Breast epithelium (tissue), 4 donors: ENCODE measurements around the gene AMIGO3. TPM values are rescaled to one million over a fixed set of nuclear protein-coding genes. Genes with fewer than 3 reads are reported as not detected.
"Not testable (repeated sequence)": the region's sequence is repeated elsewhere in the genome, so short reads cannot be mapped to it uniquely, and the experiment has no call there.

Experiments used
- DNase-seq, 2 donors: peaks; one replicate each; pipeline ENCODE4 v3.0.0-alpha.2; 2019; ENCODE audit warnings: low spot score in 2 of 2
- H3K27ac ChIP-seq, 2 donors: fragments of 200-600 bp; sonication (generic) in 1 of 2; one replicate each; pipeline ENCODE4 v1.5.1; 2016 to 2019; ENCODE audit warnings: mild to moderate bottlenecking in 1 of 2
- H3K27me3 ChIP-seq, 2 donors: fragments of 200-600 bp; sonication (generic) in 1 of 2; one replicate each; pipeline versions ENCODE4 v1.5.1 to v1.6.0; 2017 to 2019; ENCODE audit warnings: control low read depth in 1 of 2, mild to moderate bottlenecking in 1 of 2
- H3K36me3 ChIP-seq: fragments of 200-600 bp; one replicate; pipeline ENCODE4 v1.5.1; 2019
- H3K4me1 ChIP-seq, 2 donors: fragments of 200-600 bp; sonication (generic); one replicate each; pipeline ENCODE4 v1.5.1; 2016 to 2019; ENCODE audit warnings: control low read depth in 1 of 2
- H3K4me3 ChIP-seq, 3 donors: fragments of 200-600 bp; sonication (generic); 1 replicate in 2 of 3; 2 replicates in 1 of 3; pipeline ENCODE4 v1.5.1; 2016 to 2019; ENCODE audit warnings: mild to moderate bottlenecking in 3 of 3, moderate library complexity in 2 of 3
- H3K9me3 ChIP-seq, 2 donors: fragments of 200-600 bp; sonication (generic) in 1 of 2; one replicate each; pipeline ENCODE4 v1.5.1; 2016 to 2019; ENCODE audit warnings: control low read depth in 1 of 2
- CTCF ChIP-seq, 3 donors: fragments of 450-650 bp; IDR thresholded peaks; one replicate each; pipeline ENCODE4 v1.5.1; 2016 to 2017; ENCODE audit warnings: antibody characterized with exemption in 3 of 3, mild to moderate bottlenecking in 3 of 3, moderate library complexity in 3 of 3
- POLR2A ChIP-seq: fragments of 450-650 bp; IDR thresholded peaks from one replicate; pipeline ENCODE4 v1.6.1; 2016; ENCODE audit warnings: antibody characterized with exemption, mild to moderate bottlenecking, moderate library complexity
- POLR2AphosphoS5 ChIP-seq, 3 donors: sonication (generic); formaldehyde crosslinking; IDR thresholded peaks; one replicate each; pipeline ENCODE4 v1.6.1; 2017; ENCODE audit warnings: antibody characterized with exemption in 3 of 3
- intact Hi-C: fragments of 100-400 bp; cut with DNase I; formaldehyde crosslinking; loops from one replicate; pipeline ENCODE4 v1.15.1; 2023; ENCODE audit warnings: low total_unique reads
- total RNA-seq, 3 donors: library from RNA; depleted of rRNA; stranded (reverse); fragments of >200 nt; gene quantifications; one replicate each; pipeline ENCODE4 v1.1.0, GENCODE V29; 2016

AMIGO3 gene
- total RNA-seq, 3 donors from 2014 or later = 0.98 to 1.3 (median 1.0) TPM

- Histone ChIP-seq H3K4me1 (no peaks in the 10 kb centered on the region), H3K27ac (no peak overlapping the region)
These were observed 36.6 kb upstream of the AMIGO3 start for GRCh38 chr3:49756036-49756435.

GRCh38 chr3:49754536-49754935 lies 35.1 kb upstream of the AMIGO3 start:
- Histone ChIP-seq H3K4me3 (no peak overlapping the region), H3K27me3 (no peaks in the 10 kb centered on the region), H3K27ac (no peak overlapping the region), H3K36me3 (no peaks in the 10 kb centered on the region), H3K9me3 (no peaks in the 10 kb centered on the region), H3K4me1 (no peaks in the 10 kb centered on the region)
- intact Hi-C loops = loop anchor here (1.0 kb wide), 1 partner anchor 19 kb away; no protein-coding TSS in a partner anchor
- TF ChIP-seq POLR2A (no peak), POLR2AphosphoS5 (IDR thresholded peaks at IDR 0.05) (no peak), CTCF (IDR thresholded peaks at IDR 0.05) (no peak)
- DNase-seq = no peak

More at GRCh38 chr3:49756036-49756435, 36.6 kb upstream of the AMIGO3 start:
- Histone ChIP-seq H3K27me3 (no peaks in the 10 kb centered on the region), H3K36me3 (no peaks in the 10 kb centered on the region), H3K4me3 (no peak overlapping the region), H3K9me3 (no peaks in the 10 kb centered on the region)
- intact Hi-C loops = no loop called here
- no peak for TF ChIP-seq POLR2A
- no peak for TF ChIP-seq POLR2AphosphoS5 (IDR thresholded peaks at IDR 0.05)
- no peak for TF ChIP-seq CTCF (IDR thresholded peaks at IDR 0.05)
- DNase-seq = no peak

GRCh38 chr3:49751501-49751900 lies 32.0 kb upstream of the AMIGO3 start:
- DNase-seq = no peak
- Histone ChIP-seq H3K4me3 (no peak overlapping the region), H3K27me3 (no peaks in the 10 kb centered on the region), H3K27ac (no peak overlapping the region), H3K36me3 (no peaks in the 10 kb centered on the region), H3K9me3 (no peaks in the 10 kb centered on the region), H3K4me1 (no peaks in the 10 kb centered on the region)
- intact Hi-C loops = no loop called here
- TF ChIP-seq POLR2AphosphoS5 (IDR thresholded peaks at IDR 0.05) (no peak), POLR2A (no peak)

GRCh38 chr3:49750056-49750455 lies 30.6 kb upstream of the AMIGO3 start:
- Histone ChIP-seq H3K36me3 (no peaks in the 10 kb centered on the region), H3K27ac (no peak overlapping the region), H3K27me3 (no peaks in the 10 kb centered on the region), H3K4me3 (no peak overlapping the region), H3K4me1 (no peaks in the 10 kb centered on the region), H3K9me3 (no peaks in the 10 kb centered on the region)
- DNase-seq = no peak
- TF ChIP-seq POLR2AphosphoS5 (IDR thresholded peaks at IDR 0.05) = no peak
- no peak for TF ChIP-seq CTCF (IDR thresholded peaks at IDR 0.05)
- TF ChIP-seq POLR2A = no peak
- intact Hi-C loops = no loop called here

- H3K27me3 ChIP-seq, H3K36me3 ChIP-seq, H3K27ac ChIP-seq, intact Hi-C loops, H3K4me3 ChIP-seq, H3K4me1 ChIP-seq, H3K9me3 ChIP-seq, DNase-seq: not testable (repeated sequence)
These were observed 29.4 kb upstream of the AMIGO3 start for GRCh38 chr3:49748874-49749273.

- Histone ChIP-seq H3K36me3 (no peaks in the 10 kb centered on the region), H3K4me1 (no peaks in the 10 kb centered on the region), H3K27me3 (no peaks in the 10 kb centered on the region), H3K4me3 (no peak overlapping the region), H3K9me3 (no peaks in the 10 kb centered on the region), H3K27ac (no peak overlapping the region)
- TF ChIP-seq POLR2A (no peak), CTCF (IDR thresholded peaks at IDR 0.05) (no peak), POLR2AphosphoS5 (IDR thresholded peaks at IDR 0.05) (no peak)
- DNase-seq = no peak
- intact Hi-C loops = no loop called here
These were observed 28.5 kb upstream of the AMIGO3 start for GRCh38 chr3:49747792-49748480.
